HG02870 (cell line): ENCODE measurements around the gene FBXL16.

ENCODE experiments used
- ATAC-seq: cut with Tn5 transposase; IDR thresholded peaks from one replicate; pipeline ENCODE4 v1.9.1; 2021; ENCODE audit warnings: mild to moderate bottlenecking, moderate library complexity; ENCODE audit not compliant: unreplicated experiment

The FBXL16 gene

GRCh38 chr16:735982-736453 lies 30.4 kb upstream of the FBXL16 start:
- peak; percentile 55 for ATAC-seq

GRCh38 chr16:734981-735881 lies 29.6 kb upstream of the FBXL16 start:
- ATAC-seq: no peak

- ATAC-seq: no peak
These were observed 28.8 kb upstream of the FBXL16 start for GRCh38 chr16:734208-734980.

GRCh38 chr16:733382-734207 lies 28.0 kb upstream of the FBXL16 start:
- ATAC-seq: no peak

GRCh38 chr16:732936-733335 lies 27.3 kb upstream of the FBXL16 start:
- no peak for ATAC-seq

GRCh38 chr16:732332-732731 lies 26.7 kb upstream of the FBXL16 start:
- ATAC-seq: no peak

- no peak for ATAC-seq
These were observed 25.3 kb upstream of the FBXL16 start for GRCh38 chr16:730666-731509.

- no peak for ATAC-seq
These were observed 24.4 kb upstream of the FBXL16 start for GRCh38 chr16:729768-730665.

GRCh38 chr16:728890-729744 lies 23.5 kb upstream of the FBXL16 start:
- no peak for ATAC-seq

- no peak for ATAC-seq
These were observed 22.7 kb upstream of the FBXL16 start for GRCh38 chr16:728131-728889.

- no peak for ATAC-seq
These were observed 21.8 kb upstream of the FBXL16 start for GRCh38 chr16:727291-727977.

- no peak for ATAC-seq
These were observed 21.1 kb upstream of the FBXL16 start, which contains the start of the genes CCDC78 and HAGHL for GRCh38 chr16:726438-727290. Gene CCDC78, minus strand, starts transcription at chr16:726443. Its CDS starts 76 bp downstream, at chr16:726367. Gene HAGHL, plus strand, starts transcription at chr16:727106. Its CDS starts 404 bp downstream, at chr16:727510.

- ATAC-seq: no peak
These were observed 20.5 kb upstream of the FBXL16 start for GRCh38 chr16:726188-726437.

GRCh38 chr16:725463-726187 lies 20.0 kb upstream of the FBXL16 start:
- no peak for ATAC-seq

- ATAC-seq: no peak
These were observed 19.4 kb upstream of the FBXL16 start for GRCh38 chr16:725041-725376.
